Smooth muscle cell (in vitro differentiated cells): ENCODE measurements around the gene BSG. TPM values are rescaled to one million over a fixed set of nuclear protein-coding genes. Genes with fewer than 3 reads are reported as not detected.

ENCODE experiments used
- DNase-seq: peaks from one replicate; lab custom pipeline; 2025; ENCODE audit not compliant: unreplicated experiment; lab: John Stamatoyannopoulos, UW
- H2AFZ ChIP-seq: fragments of 200-600 bp; sonication (generic); 2 replicates; pipeline ENCODE4 v1.6.0; 2016; ENCODE audit warnings: antibody characterized with exemption, low read depth, mild to moderate bottlenecking
- H3F3A ChIP-seq: fragments of 200-600 bp; sonication (generic); 2 replicates; pipeline ENCODE4 v1.6.0; 2017; ENCODE audit warnings: antibody characterized with exemption, low read depth
- H3K27ac ChIP-seq: fragments of 200-600 bp; sonication (generic); 2 replicates; pipeline ENCODE4 v1.5.1; 2016; ENCODE audit warnings: low read depth, mild to moderate bottlenecking
- H3K27me3 ChIP-seq: fragments of 200-600 bp; sonication (generic); 2 replicates; pipeline ENCODE4 v1.6.1; 2016; ENCODE audit warnings: low read depth, mild to moderate bottlenecking
- H3K36me3 ChIP-seq: fragments of 200-600 bp; sonication (generic); 2 replicates; pipeline ENCODE4 v1.5.1; 2016; ENCODE audit warnings: low read depth
- H3K4me1 ChIP-seq: fragments of 200-600 bp; sonication (generic); 2 replicates; pipeline ENCODE4 v1.5.1; 2016; ENCODE audit warnings: low read depth
- H3K4me2 ChIP-seq: fragments of 200-600 bp; sonication (generic); 2 replicates; pipeline ENCODE4 v1.6.0; 2016; ENCODE audit warnings: mild to moderate bottlenecking
- H3K4me3 ChIP-seq: fragments of 200-600 bp; sonication (generic); 2 replicates; pipeline ENCODE4 v1.5.1; 2016; ENCODE audit warnings: mild to moderate bottlenecking
- H3K79me2 ChIP-seq: fragments of 200-600 bp; sonication (generic); 2 replicates; pipeline ENCODE4 v1.6.0; 2016; ENCODE audit warnings: low read depth, mild to moderate bottlenecking
- H3K9ac ChIP-seq: fragments of 200-600 bp; sonication (generic); 2 replicates; pipeline ENCODE4 v1.6.0; 2016; ENCODE audit warnings: low read depth
- H3K9me3 ChIP-seq: fragments of 200-600 bp; sonication (generic); replicated peaks from 2 replicates; pipeline ENCODE4 v1.5.1; 2016; ENCODE audit warnings: low read depth
- H4K20me1 ChIP-seq: fragments of 200-600 bp; sonication (generic); 2 replicates; pipeline ENCODE4 v1.6.0; 2016; ENCODE audit warnings: low read depth
- CTCF ChIP-seq: fragments of 200-600 bp; sonication (generic); IDR thresholded peaks from 2 replicates; pipeline ENCODE4 v1.5.1; 2017; ENCODE audit warnings: borderline replicate concordance, mild to moderate bottlenecking, antibody characterized with exemption; ENCODE audit not compliant: insufficient read depth, poor library complexity, severe bottlenecking
- WGBS: methylation state at CpG from one replicate; pipeline ENCODE4 v1.1.7; 2016; ENCODE audit warnings: low lambda C conversion rate; 5-methylcytosine and 5-hydroxymethylcytosine counted together
- polyA plus RNA-seq: library from polyadenylated mRNA; unstranded; fragments of >200 nt; fragmentation: Nextera tagmentation; extraction: Ambion mirVana; gene quantifications from 2 replicates; pipeline ENCODE4 v1.2.1, GENCODE V29; 2016
- total RNA-seq: library from RNA; depleted of rRNA; stranded (reverse); fragments of >200 nt; gene quantifications from 2 replicates; pipeline ENCODE4 v1.2.3, GENCODE V29; 2014

Gene BSG
- total and polyA plus RNA-seq, 2 experiments from 2014 or later, result 431 to 1,057 TPM

GRCh38 chr19:593055-593454, 20.7 kb downstream of the BSG start:
- no peak overlapping the region for H3K4me2 ChIP-seq
- H3K27ac ChIP-seq, result no peak overlapping the region
- peaks cover 22% of the 10 kb centered on the region for H4K20me1 ChIP-seq
- no peaks in the 10 kb centered on the region for H3K79me2 ChIP-seq
- peaks cover 4% of the 10 kb centered on the region for H3K4me1 ChIP-seq
- no peaks in the 10 kb centered on the region for H3K9me3 ChIP-seq
- H3K4me3 ChIP-seq, result no peak overlapping the region
- H2AFZ ChIP-seq, result no peak overlapping the region
- 95% methylated on average over 18 of the region's 18 CpGs for WGBS
- H3K9ac ChIP-seq, result no peak overlapping the region
- H3K36me3 ChIP-seq, result no peaks in the 10 kb centered on the region
- H3F3A ChIP-seq, result no peaks in the 10 kb centered on the region
- DNase-seq, result no peak
- TF ChIP-seq CTCF, result no peak
- peaks cover 29% of the 10 kb centered on the region for H3K27me3 ChIP-seq

GRCh38 chr19:593505-593904, 21.1 kb downstream of the BSG start:
- no peaks in the 10 kb centered on the region for H3K79me2 ChIP-seq
- no peak for TF ChIP-seq CTCF
- H3K36me3 ChIP-seq, result no peaks in the 10 kb centered on the region
- H3K9ac ChIP-seq, result no peak overlapping the region
- no peak overlapping the region for H2AFZ ChIP-seq
- H3K4me3 ChIP-seq, result no peak overlapping the region
- peaks cover 24% of the 10 kb centered on the region for H3K27me3 ChIP-seq
- H3K4me2 ChIP-seq, result no peak overlapping the region
- H3K27ac ChIP-seq, result no peak overlapping the region
- DNase-seq, result no peak
- H4K20me1 ChIP-seq, result peaks cover 22% of the 10 kb centered on the region
- no peaks in the 10 kb centered on the region for H3F3A ChIP-seq
- 81% methylated on average over 7 of the region's 9 CpGs for WGBS
- H3K4me1 ChIP-seq, result peaks cover 4% of the 10 kb centered on the region
- H3K9me3 ChIP-seq, result no peaks in the 10 kb centered on the region

- peaks cover 4% of the 10 kb centered on the region for H3K4me1 ChIP-seq
- H2AFZ ChIP-seq, result no peak overlapping the region
- no peak overlapping the region for H3K4me2 ChIP-seq
- H3K9ac ChIP-seq, result no peak overlapping the region
- WGBS, result 89% methylated on average over 22 of the region's 24 CpGs
- DNase-seq, result no peak
- H3K4me3 ChIP-seq, result no peak overlapping the region
- H3K79me2 ChIP-seq, result no peaks in the 10 kb centered on the region
- H3K27ac ChIP-seq, result no peak overlapping the region
- H3K9me3 ChIP-seq, result no peaks in the 10 kb centered on the region
- no peaks in the 10 kb centered on the region for H3K36me3 ChIP-seq
- H4K20me1 ChIP-seq, result peaks cover 22% of the 10 kb centered on the region
- no peak for TF ChIP-seq CTCF
- no peaks in the 10 kb centered on the region for H3F3A ChIP-seq
- H3K27me3 ChIP-seq, result peaks cover 16% of the 10 kb centered on the region
Observed at GRCh38 chr19:594265-594870, 22.0 kb downstream of the BSG start.
